Mucosa of gallbladder (tissue), 1 donor: Measurements from ENCODE around the gene ASTL. TPM values are rescaled to one million over a fixed set of nuclear protein-coding genes. Genes with fewer than 3 reads are reported as not detected.
"Not testable (repeated sequence)": the region's sequence is repeated elsewhere in the genome, so short reads cannot be mapped to it uniquely, and the experiment has no call there.

Experiments
- DNase-seq: peaks from one replicate; pipeline ENCODE4 v3.0.0-alpha.2; 2020; ENCODE audit warnings: low spot score
- total RNA-seq: library from RNA; stranded (reverse); gene quantifications from one replicate; pipeline ENCODE4 v1.2.1, GENCODE V29; 2021
- donor health status: DM: no; HTN: no; CAD: no.

Gene ASTL
- total RNA-seq, 1 donor from 2014 or later: not detected

DNA sequence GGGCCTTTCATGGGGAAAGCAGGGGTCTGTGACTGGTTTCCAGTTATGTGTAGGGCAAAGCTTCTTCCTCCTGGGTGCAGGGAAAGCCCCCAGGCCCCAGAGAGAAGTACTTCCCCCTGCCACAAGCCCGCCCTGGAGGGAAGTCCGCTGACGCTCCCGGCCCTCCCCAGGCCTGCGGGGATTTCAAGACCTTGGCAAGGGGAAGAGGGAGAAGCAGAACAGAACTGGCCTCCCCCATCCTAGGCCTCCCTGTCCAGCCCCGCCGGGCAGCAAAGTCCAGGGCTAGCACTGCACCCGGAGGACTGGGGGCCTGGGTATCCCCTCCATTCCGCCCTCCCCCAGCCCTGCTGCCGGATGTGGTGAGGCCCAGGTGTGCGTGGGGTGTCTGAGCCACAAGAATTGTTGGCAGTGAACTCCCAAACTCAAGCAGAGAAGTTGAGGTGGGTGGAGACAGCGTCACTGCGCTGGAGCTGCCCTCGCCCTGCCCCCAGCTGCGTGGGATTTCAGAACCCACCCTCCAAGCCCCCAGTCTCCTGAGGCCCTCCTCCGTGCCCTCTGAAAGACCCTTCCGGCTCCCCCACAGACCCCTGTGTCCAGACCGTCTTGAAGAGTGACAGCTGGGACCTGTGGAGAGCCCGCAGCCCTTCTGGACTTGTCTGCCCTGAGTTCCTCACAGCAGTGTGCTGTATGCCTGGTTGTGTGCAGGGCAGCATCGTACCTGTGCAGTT, 8.0 kb upstream of the ASTL start:
- DNase-seq: peak; percentile 48

DNA sequence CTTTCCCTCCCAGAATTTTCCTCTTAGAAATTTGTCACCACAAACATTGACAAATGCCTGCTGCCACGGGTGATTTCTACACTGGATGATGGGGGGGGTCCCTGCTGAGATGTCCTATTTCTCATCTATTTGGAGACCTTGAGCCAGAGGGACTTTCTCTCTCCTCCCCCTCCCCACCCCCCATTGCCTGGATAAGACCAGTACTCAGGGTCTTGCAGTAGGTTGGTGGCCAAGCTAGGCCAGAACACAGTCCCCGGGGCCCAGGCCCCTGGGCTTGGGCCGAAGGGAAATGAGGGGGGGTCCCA, 7.5 kb upstream of the ASTL start:
- DNase-seq: no peak

GRCh38 chr2:96145036-96145847, 6.9 kb upstream of the ASTL start, which contains the start of gene DUSP2:
TSS of gene DUSP2 (minus strand) at chr2:96145440. CDS start at chr2:96145354, 86 bp downstream.
- peak; percentile 70 for DNase-seq

GRCh38 chr2:96144481-96145035, 6.3 kb upstream of the ASTL start:
- no peak for DNase-seq

GRCh38 chr2:96143848-96144480, 5.7 kb upstream of the ASTL start:
- no peak for DNase-seq

DNA sequence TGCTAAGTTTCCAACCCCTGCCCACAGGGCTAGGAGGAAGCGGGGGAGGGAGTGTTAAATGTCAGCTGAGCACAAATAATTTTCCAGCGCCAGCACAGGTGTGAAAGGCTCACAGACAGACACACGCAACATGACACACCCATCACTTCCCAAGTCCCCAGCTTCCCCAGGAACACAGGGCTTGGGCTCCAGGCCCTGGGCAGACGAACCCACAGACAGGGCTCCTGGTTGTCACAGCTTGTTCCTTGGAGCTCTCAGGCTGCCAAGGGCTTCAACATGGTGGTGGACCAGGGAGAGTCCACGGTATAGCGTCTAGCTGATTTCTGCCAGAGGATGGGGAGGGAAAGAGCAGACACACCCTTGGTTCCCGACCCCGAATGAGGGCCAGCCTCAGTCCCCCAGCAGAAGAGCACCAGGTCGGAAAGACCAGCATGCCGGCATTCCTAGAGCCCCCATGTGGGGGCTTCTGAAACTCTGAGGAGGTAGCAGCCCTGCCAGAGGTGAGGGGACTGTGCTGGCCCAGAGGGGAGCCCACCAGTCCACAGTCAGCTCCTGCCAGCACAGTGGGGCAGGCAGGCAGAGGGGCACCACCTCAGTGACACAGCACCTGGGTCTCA, 5.0 kb upstream of the ASTL start:
- no peak for DNase-seq

GRCh38 chr2:96142217-96143113, 4.2 kb upstream of the ASTL start:
- no peak for DNase-seq

GRCh38 chr2:96141624-96141967, 3.3 kb upstream of the ASTL start:
- DNase-seq: not testable (repeated sequence)

- DNase-seq: no peak
These were observed 2.8 kb upstream of the ASTL start for GRCh38 chr2:96140941-96141623.

DNA sequence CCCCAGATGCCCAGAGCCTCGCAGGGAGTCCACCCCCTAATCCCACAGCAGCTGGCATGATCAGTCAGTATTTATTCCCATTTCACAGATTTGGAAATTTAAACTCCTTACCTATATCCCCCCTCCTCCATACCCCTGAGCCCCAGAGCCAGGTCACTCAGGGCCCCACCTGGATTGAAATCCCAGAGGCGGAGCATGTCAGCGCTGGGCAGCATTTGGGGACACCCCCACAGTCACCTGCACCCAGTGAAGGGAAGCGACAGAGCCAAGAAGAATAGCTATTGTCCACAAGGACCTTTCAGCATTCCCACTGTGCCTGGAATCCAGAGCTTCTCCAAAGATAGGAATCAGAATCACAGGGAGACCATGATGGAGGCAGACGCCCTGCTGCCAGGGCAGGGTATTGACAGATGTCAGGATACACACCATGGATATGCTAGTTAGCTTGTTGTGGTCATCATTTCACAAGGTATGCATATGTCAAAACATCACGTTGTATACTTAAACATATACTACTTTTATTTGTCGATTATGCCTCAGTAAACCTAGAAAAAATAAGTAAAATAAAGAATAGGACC, 968 bp upstream of the ASTL start:
- no peak for DNase-seq

GRCh38 chr2:96137321-96138178, 752 bp downstream of the ASTL start:
- no peak for DNase-seq

- DNase-seq: no peak
These were observed 2.1 kb downstream of the ASTL start for GRCh38 chr2:96136129-96136720.

- no peak for DNase-seq
These were observed 2.7 kb downstream of the ASTL start for GRCh38 chr2:96135621-96136020.

- no peak for DNase-seq
These were observed 3.1 kb downstream of the ASTL start for GRCh38 chr2:96135171-96135570.

DNA sequence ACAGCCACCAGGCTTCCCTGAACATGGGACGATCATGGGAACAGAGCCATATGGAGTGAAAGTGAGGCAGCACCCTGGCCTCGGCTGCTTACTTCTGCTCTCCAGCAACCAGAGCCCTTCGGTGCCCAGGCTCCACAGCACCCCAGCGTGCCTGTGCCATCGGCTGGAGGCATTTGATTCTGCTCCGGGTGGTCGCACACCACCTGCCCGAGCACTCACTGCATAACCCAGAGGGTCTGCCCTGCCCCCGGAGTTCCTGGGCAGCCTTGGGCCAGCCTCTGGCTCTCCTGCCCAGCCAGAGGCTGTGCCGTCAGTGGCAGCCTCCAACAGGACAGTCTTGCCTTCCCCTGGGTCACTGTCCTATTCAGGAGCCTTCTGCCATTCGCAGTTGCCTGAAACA, 3.9 kb downstream of the ASTL start:
- DNase-seq: no peak

- DNase-seq: no peak
These were observed 6.2 kb downstream of the ASTL start for GRCh38 chr2:96131813-96132745.

- no peak for DNase-seq
These were observed 7.0 kb downstream of the ASTL start for GRCh38 chr2:96131152-96131812.
